Measurements from ENCODE around the gene CCL25.

DNA sequence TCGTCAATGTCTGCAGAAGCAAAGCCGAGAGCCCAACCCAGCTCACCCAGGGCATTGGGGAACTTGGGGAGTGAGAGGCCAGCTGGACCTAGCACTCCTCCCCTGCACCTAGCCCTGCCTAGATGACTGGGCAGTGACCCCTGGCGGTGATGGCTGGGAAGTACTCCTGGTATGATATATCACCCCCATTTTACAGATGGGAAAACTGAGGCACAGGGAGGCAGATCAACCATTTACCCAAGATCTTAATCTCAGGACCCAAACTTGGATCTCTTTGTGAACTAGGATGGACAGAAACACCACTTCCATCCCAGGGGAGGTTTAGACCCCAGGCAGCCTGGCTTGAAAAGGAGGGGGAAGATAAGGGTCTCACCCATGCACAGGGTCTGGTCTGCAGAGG lies 43.5 kb downstream of the CCL25 start:
- TF ChIP-seq, protein P1, sequence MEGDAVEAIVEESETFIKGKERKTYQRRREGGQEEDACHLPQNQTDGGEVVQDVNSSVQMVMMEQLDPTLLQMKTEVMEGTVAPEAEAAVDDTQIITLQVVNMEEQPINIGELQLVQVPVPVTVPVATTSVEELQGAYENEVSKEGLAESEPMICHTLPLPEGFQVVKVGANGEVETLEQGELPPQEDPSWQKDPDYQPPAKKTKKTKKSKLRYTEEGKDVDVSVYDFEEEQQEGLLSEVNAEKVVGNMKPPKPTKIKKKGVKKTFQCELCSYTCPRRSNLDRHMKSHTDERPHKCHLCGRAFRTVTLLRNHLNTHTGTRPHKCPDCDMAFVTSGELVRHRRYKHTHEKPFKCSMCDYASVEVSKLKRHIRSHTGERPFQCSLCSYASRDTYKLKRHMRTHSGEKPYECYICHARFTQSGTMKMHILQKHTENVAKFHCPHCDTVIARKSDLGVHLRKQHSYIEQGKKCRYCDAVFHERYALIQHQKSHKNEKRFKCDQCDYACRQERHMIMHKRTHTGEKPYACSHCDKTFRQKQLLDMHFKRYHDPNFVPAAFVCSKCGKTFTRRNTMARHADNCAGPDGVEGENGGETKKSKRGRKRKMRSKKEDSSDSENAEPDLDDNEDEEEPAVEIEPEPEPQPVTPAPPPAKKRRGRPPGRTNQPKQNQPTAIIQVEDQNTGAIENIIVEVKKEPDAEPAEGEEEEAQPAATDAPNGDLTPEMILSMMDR (IDR thresholded peaks at IDR 0.05) = no peak
- TF ChIP-seq POLR2A (IDR thresholded peaks at IDR 0.05) = no peak
